Fibroblast of skin of scalp (primary cell): Measurements from ENCODE around the gene SDC4.
"Not testable (repeated sequence)": the region's sequence is repeated elsewhere in the genome, so short reads cannot be mapped to it uniquely, and the experiment has no call there.

Experiments used
- DNase-seq: peaks from one replicate; pipeline ENCODE4 v3.0.0-alpha.2; 2013

Gene SDC4

GRCh38 chr20:45363611-45364492, 15.6 kb upstream of the SDC4 start:
- DNase-seq, result no peak

GRCh38 chr20:45362804-45363610, 14.8 kb upstream of the SDC4 start, which contains the start of gene SYS1:
Gene SYS1, plus strand, starts transcription at chr20:45363156. Its CDS starts 376 bp downstream, at chr20:45363532.
- DNase-seq, result peak; percentile 99

GRCh38 chr20:45361793-45362192, 13.6 kb upstream of the SDC4 start:
- no peak for DNase-seq

GRCh38 chr20:45359406-45360148, 11.4 kb upstream of the SDC4 start:
- peak; percentile 60 for DNase-seq

- peak; percentile 50 for DNase-seq
Measured at GRCh38 chr20:45359069-45359405, 10.8 kb upstream of the SDC4 start.

GRCh38 chr20:45358282-45359068, 10.3 kb upstream of the SDC4 start:
- DNase-seq, result peak; percentile 72

GRCh38 chr20:45355209-45356084, 7.2 kb upstream of the SDC4 start:
- DNase-seq, result peak; percentile 55

GRCh38 chr20:45354423-45355208, 6.4 kb upstream of the SDC4 start:
- DNase-seq, result peak; percentile 46

- no peak for DNase-seq
Measured at GRCh38 chr20:45353746-45354145, 5.5 kb upstream of the SDC4 start.

GRCh38 chr20:45352729-45353128, 4.5 kb upstream of the SDC4 start:
- no peak for DNase-seq

- DNase-seq, result not testable (repeated sequence)
Measured at GRCh38 chr20:45350795-45351194, 2.6 kb upstream of the SDC4 start.

- DNase-seq, result no peak
Measured at GRCh38 chr20:45350217-45350616, 2.0 kb upstream of the SDC4 start.

GRCh38 chr20:45347297-45347935, 808 bp downstream of the SDC4 start:
- DNase-seq, result no peak

GRCh38 chr20:45346851-45347250, 1.4 kb downstream of the SDC4 start:
- DNase-seq, result peak; percentile 35

- no peak for DNase-seq
Measured at GRCh38 chr20:45346291-45346718, 1.9 kb downstream of the SDC4 start.

GRCh38 chr20:45345104-45345936, 2.9 kb downstream of the SDC4 start:
- DNase-seq, result no peak

GRCh38 chr20:45344168-45344860, 3.9 kb downstream of the SDC4 start:
- DNase-seq, result peak; percentile 88
